OCI-LY7 (cell line): ENCODE measurements around the gene CDRT4. TPM values are rescaled to one million over a fixed set of nuclear protein-coding genes. Genes with fewer than 3 reads are reported as not detected.

Source experiments
- BruUV-seq: library from RNA; stranded (reverse); fragments of 400-500 nt; replicated peaks from 2 replicates; lab custom pipeline; 2021; lab: Mats Ljungman, UMichigan
- CTCF ChIA-PET: fragments of 300-600 bp; sonication (Branson Sonifier 250); formaldehyde crosslinking; loops from one replicate; lab custom pipeline; 2022; ENCODE audit warnings: antibody characterized with exemption; ENCODE audit not compliant: unreplicated experiment; lab: Charles Lee
- POLR2A ChIA-PET: fragments of 300-600 bp; sonication (Branson Sonifier 250); formaldehyde crosslinking; loops from one replicate; lab custom pipeline; 2022; ENCODE audit warnings: antibody characterized with exemption; lab: Charles Lee
- DNase-seq: peaks from one replicate; pipeline ENCODE4 v3.0.0-alpha.2; 2015; ENCODE audit warnings: low spot score
- H2AFZ ChIP-seq: fragments of 200-600 bp; sonication (generic), shearing (Covaris generic); 2 replicates; pipeline ENCODE4 v1.6.1; 2014; ENCODE audit warnings: mild to moderate bottlenecking, antibody characterized with exemption, low read length, moderate library complexity
- H3K27ac ChIP-seq: fragments of 200-600 bp; sonication (generic); 2 replicates; pipeline ENCODE4 v1.5.1; 2014; ENCODE audit warnings: mixed run types, low read depth, mild to moderate bottlenecking, moderate library complexity, low read length, inconsistent platforms; ENCODE audit not compliant: poor library complexity, severe bottlenecking
- H3K36me3 ChIP-seq: fragments of 200-600 bp; sonication (generic); 2 replicates; pipeline ENCODE4 v1.6.1; 2014; ENCODE audit warnings: mild to moderate bottlenecking, antibody characterized with exemption, low read length, moderate library complexity, mixed read lengths; ENCODE audit not compliant: insufficient read depth
- H3K4me1 ChIP-seq: fragments of 200-600 bp; sonication (generic); 2 replicates; pipeline ENCODE4 v1.5.1; 2014; ENCODE audit warnings: mild to moderate bottlenecking, low read length; ENCODE audit not compliant: insufficient read depth, poor library complexity, severe bottlenecking
- H3K4me2 ChIP-seq: fragments of 200-600 bp; sonication (generic); 2 replicates; pipeline ENCODE4 v1.6.1; 2014; ENCODE audit warnings: mild to moderate bottlenecking, low read length
- H3K4me3 ChIP-seq: fragments of 200-600 bp; sonication (generic); 2 replicates; pipeline ENCODE4 v1.5.1; 2014; ENCODE audit warnings: mild to moderate bottlenecking, low read depth, low read length; ENCODE audit not compliant: poor library complexity, severe bottlenecking
- H3K79me2 ChIP-seq: fragments of 200-600 bp; sonication (generic); 2 replicates; pipeline ENCODE4 v1.6.1; 2016; ENCODE audit warnings: low read depth, mild to moderate bottlenecking, low read length, moderate library complexity, mixed read lengths; ENCODE audit not compliant: insufficient read depth
- H3K9me2 ChIP-seq: fragments of 200-600 bp; sonication (generic); 2 replicates; pipeline ENCODE4 v1.6.1; 2016; ENCODE audit warnings: mild to moderate bottlenecking, low read length, mixed read lengths; ENCODE audit not compliant: insufficient read depth
- H3K9me3 ChIP-seq: fragments of 200-600 bp; sonication (generic); 2 replicates; pipeline ENCODE4 v1.6.1; 2014; ENCODE audit warnings: mild to moderate bottlenecking, mixed run types, low read length, mixed read lengths
- H4K20me1 ChIP-seq: fragments of 200-600 bp; sonication (generic); 2 replicates; pipeline ENCODE4 v1.6.1; 2014; ENCODE audit warnings: mild to moderate bottlenecking, antibody characterized with exemption, low read length, moderate library complexity, mixed read lengths; ENCODE audit not compliant: insufficient read depth
- CTCF ChIP-seq: fragments of 200-600 bp; sonication (generic); conservative IDR thresholded peaks from 2 replicates; pipeline ENCODE4 v1.5.1; 2014; ENCODE audit warnings: mild to moderate bottlenecking, antibody characterized with exemption, low read length, moderate library complexity, mixed read lengths
- EZH2phosphoT487 ChIP-seq: fragments of 200-600 bp; sonication (generic); IDR thresholded peaks from 2 replicates; pipeline ENCODE4 v1.6.1; 2018; ENCODE audit warnings: low read depth, borderline replicate concordance, mild to moderate bottlenecking, mixed run types, antibody characterized with exemption, low read length, moderate library complexity, mixed read lengths
- intact Hi-C: fragments of 100-400 bp; cut with micrococcal nuclease; formaldehyde crosslinking; loops from one replicate; pipeline ENCODE4 v1.10.0; 2022; ENCODE audit not compliant: unreplicated experiment
- total RNA-seq, 2 experiments: library from RNA; depleted of rRNA in 1 of 2; stranded (reverse); fragments of >200 nt in 1 of 2; shearing (Covaris generic) in 1 of 2; gene quantifications; 2 replicates each; pipeline ENCODE4 v1.2.3, GENCODE V29; 2014 to 2022

Gene CDRT4
- total RNA-seq, 2 experiments from 2014 or later: 1.7 to 6.2 TPM

- ChIA-PET CTCF (no interaction called here), POLR2A (no interaction called here)
- Histone ChIP-seq H3K27ac (no peak overlapping the region), H3K36me3 (no peaks in the 10 kb centered on the region), H3K9me2 (no peaks in the 10 kb centered on the region), H3K4me1 (no peaks in the 10 kb centered on the region), H4K20me1 (no peaks in the 10 kb centered on the region), H2AFZ (no peak overlapping the region), H3K4me2 (no peak overlapping the region), H3K4me3 (no peak overlapping the region), H3K79me2 (no peaks in the 10 kb centered on the region), H3K9me3 (no peaks in the 10 kb centered on the region)
- DNase-seq: no peak
- TF ChIP-seq CTCF: no peak
- TF ChIP-seq EZH2phosphoT487: no peak
- intact Hi-C loops: no loop called here
- no TSS peak for BruUV-seq
These were observed 14.2 kb downstream of the CDRT4 start for GRCh38 chr17:15453246-15453645.

GRCh38 chr17:15452746-15453145, 14.7 kb downstream of the CDRT4 start:
- H3K9me3 ChIP-seq: no peaks in the 10 kb centered on the region
- POLR2A ChIA-PET: no interaction called here
- no peaks in the 10 kb centered on the region for H3K9me2 ChIP-seq
- no peaks in the 10 kb centered on the region for H3K36me3 ChIP-seq
- H3K4me1 ChIP-seq: no peaks in the 10 kb centered on the region
- H3K27ac ChIP-seq: no peak overlapping the region
- H3K4me3 ChIP-seq: no peak overlapping the region
- H3K79me2 ChIP-seq: no peaks in the 10 kb centered on the region
- no peaks in the 10 kb centered on the region for H4K20me1 ChIP-seq
- no peak overlapping the region for H3K4me2 ChIP-seq
- DNase-seq: no peak
- intact Hi-C loops: no loop called here
- no peak overlapping the region for H2AFZ ChIP-seq
- TF ChIP-seq CTCF (no peak), EZH2phosphoT487 (no peak)
- BruUV-seq: no TSS peak
- CTCF ChIA-PET: no interaction called here

- ChIA-PET POLR2A (interaction anchor here (0.7 kb wide), 2 partner anchors 28 to 684 kb away, joined by 4 to 10 read pairs; no protein-coding TSS in a partner anchor), CTCF (no interaction called here)
- H3K4me2 ChIP-seq: no peak overlapping the region
- no peaks in the 10 kb centered on the region for H3K9me3 ChIP-seq
- DNase-seq: no peak
- H2AFZ ChIP-seq: no peak overlapping the region
- H3K4me3 ChIP-seq: no peak overlapping the region
- intact Hi-C loops: no loop called here
- H3K36me3 ChIP-seq: no peaks in the 10 kb centered on the region
- no peaks in the 10 kb centered on the region for H3K79me2 ChIP-seq
- no TSS peak for BruUV-seq
- no peak overlapping the region for H3K27ac ChIP-seq
- H3K4me1 ChIP-seq: no peaks in the 10 kb centered on the region
- H3K9me2 ChIP-seq: no peaks in the 10 kb centered on the region
- H4K20me1 ChIP-seq: no peaks in the 10 kb centered on the region
- TF ChIP-seq CTCF: no peak
These were observed 15.7 kb downstream of the CDRT4 start for GRCh38 chr17:15451680-15452079.
